HCT116 (cell line): ENCODE results near the gene EIF5A2. TPM values are rescaled to one million over a fixed set of nuclear protein-coding genes. Genes with fewer than 3 reads are reported as not detected.
A peak's percentile ranks its signal among the peaks of the same experiment; 100 is the strongest.

Experiments
- ATAC-seq: fragments of 200-7000 bp; cut with Tn5 transposase; 2 replicates; pipeline ENCODE4 v1.9.1; 2020; ENCODE audit warnings: mild to moderate bottlenecking, moderate library complexity
- BruUV-seq: library from RNA; stranded (reverse); fragments of 400-500 nt; replicated peaks from 2 replicates; lab custom pipeline; 2021; lab: Mats Ljungman, UMichigan
- CTCF ChIA-PET: fragments of 300-600 bp; sonication (Branson Sonifier 250); formaldehyde crosslinking; loops from one replicate; lab custom pipeline; 2021; ENCODE audit warnings: antibody characterized with exemption; lab: Charles Lee
- POLR2A ChIA-PET: fragments of 300-600, 350-600 bp; sonication (Branson Sonifier 250); formaldehyde crosslinking; loops from one replicate; lab custom pipeline; 2021; ENCODE audit warnings: antibody characterized with exemption; lab: Charles Lee
- RAD21 ChIA-PET, 2 experiments: fragments of 300-600 bp; sonication (Branson Sonifier 250); formaldehyde crosslinking; loops; one replicate each; lab custom pipeline; 2023; ENCODE audit warnings: low total read pairs in 2 of 2; ENCODE audit not compliant: uncharacterized antibody in 2 of 2, unreplicated experiment in 2 of 2, low non-redundant PET in 1 of 2; lab: Charles Lee
- DNase-seq: peaks from one replicate; pipeline ENCODE4 v3.0.0-alpha.2; 2010; ENCODE audit warnings: low read depth, low spot score
- H2AFZ ChIP-seq: fragments of 200-600 bp; shearing (Covaris generic), sonication (generic); 2 replicates; pipeline ENCODE4 v1.6.1; 2017; ENCODE audit warnings: low read depth, mixed run types, mixed read lengths, antibody characterized with exemption, low read length; ENCODE audit not compliant: poor library complexity, severe bottlenecking
- H3K27ac ChIP-seq: 2 replicates; pipeline ENCODE4 v1.5.1; 2012; ENCODE audit warnings: low read depth, low read length
- H3K27me3 ChIP-seq: fragments of 200-600 bp; sonication (generic); 2 replicates; pipeline ENCODE4 v1.6.1; 2016; ENCODE audit warnings: mixed run types, low read length, mixed read lengths; ENCODE audit not compliant: insufficient read depth
- H3K36me3 ChIP-seq, 2 experiments: fragments of 200-500 bp in 1 of 2; fragments of 200-600 bp in 1 of 2; sonication (Bioruptor generic) in 1 of 2; sonication (generic) in 1 of 2; 2 replicates each; pipeline versions ENCODE4 v1.5.1 to v1.6.1; 2014 to 2016; ENCODE audit warnings: low read length in 2 of 2, inconsistent platforms in 1 of 2, mixed read lengths in 1 of 2, mixed run types in 1 of 2; ENCODE audit not compliant: insufficient read depth in 2 of 2, control insufficient read depth in 1 of 2
- H3K4me1 ChIP-seq, 2 experiments: fragments of 200-600 bp in 1 of 2; sonication (generic) in 1 of 2; 2 replicates each; pipeline versions ENCODE4 v1.5.1 to v1.6.1; 2012 to 2017; ENCODE audit warnings: low read length in 2 of 2, inconsistent platforms in 1 of 2, mild to moderate bottlenecking in 1 of 2, mixed read lengths in 1 of 2, mixed run types in 1 of 2, moderate library complexity in 1 of 2; ENCODE audit not compliant: insufficient read depth in 2 of 2, control insufficient read depth in 1 of 2
- H3K4me2 ChIP-seq: fragments of 200-600 bp; sonication (generic); 2 replicates; pipeline ENCODE4 v1.6.1; 2017; ENCODE audit warnings: mixed run types, low read length, mixed read lengths
- H3K4me3 ChIP-seq, 2 experiments: fragments of 200-600 bp in 1 of 2; sonication (generic) in 1 of 2; replicated peaks in 1 of 2; 2 replicates each; pipeline ENCODE4 v1.5.1; 2011 to 2016; ENCODE audit warnings: low read length in 2 of 2, control low read depth in 1 of 2, low read depth in 1 of 2, mild to moderate bottlenecking in 1 of 2, mixed read lengths in 1 of 2, mixed run types in 1 of 2
- H3K79me2 ChIP-seq: fragments of 200-600 bp; sonication (generic); 2 replicates; pipeline ENCODE4 v1.6.1; 2017; ENCODE audit warnings: mild to moderate bottlenecking, mixed run types, low read length, moderate library complexity, mixed read lengths; ENCODE audit not compliant: insufficient read depth
- H3K9ac ChIP-seq: fragments of 200-600 bp; sonication (generic); 2 replicates; pipeline ENCODE4 v1.6.1; 2016; ENCODE audit warnings: low read length, mixed read lengths
- H3K9me2 ChIP-seq: fragments of 200-600 bp; sonication (generic), shearing (Covaris generic); 2 replicates; pipeline ENCODE4 v1.6.1; 2017; ENCODE audit warnings: mixed run types, mild to moderate bottlenecking, moderate library complexity; ENCODE audit not compliant: insufficient read depth
- H3K9me3 ChIP-seq, 2 experiments: fragments of 200-500 bp in 1 of 2; fragments of 200-600 bp in 1 of 2; sonication (Bioruptor generic) in 1 of 2; sonication (generic) in 1 of 2; 2 replicates each; pipeline ENCODE4 v1.6.1; 2014 to 2017; ENCODE audit warnings: low read length in 2 of 2, mixed read lengths in 2 of 2, inconsistent platforms in 1 of 2, low read depth in 1 of 2, mild to moderate bottlenecking in 1 of 2, mixed run types in 1 of 2, moderate library complexity in 1 of 2; ENCODE audit not compliant: control insufficient read depth in 1 of 2, insufficient read depth in 1 of 2
- H4K20me1 ChIP-seq: fragments of 200-600 bp; sonication (generic), shearing (Covaris generic); 2 replicates; pipeline ENCODE4 v1.6.1; 2017; ENCODE audit warnings: mixed run types, mild to moderate bottlenecking, moderate library complexity; ENCODE audit not compliant: insufficient read depth
- CEBPB ChIP-seq: IDR thresholded peaks from 2 replicates; pipeline ENCODE4 v1.6.1; 2012; ENCODE audit warnings: low read depth
- ELF1 ChIP-seq: IDR thresholded peaks from 2 replicates; pipeline ENCODE4 v1.6.1; 2012; ENCODE audit warnings: low read depth, borderline replicate concordance
- EZH2 ChIP-seq: fragments of 200-600 bp; sonication (generic); IDR thresholded peaks from 2 replicates; pipeline ENCODE4 v1.6.1; 2017; ENCODE audit warnings: antibody characterized with exemption, mixed run types
- EZH2phosphoT487 ChIP-seq: fragments of 200-600 bp; IDR thresholded peaks from 2 replicates; pipeline ENCODE4 v1.6.1; 2018; ENCODE audit warnings: antibody characterized with exemption, borderline replicate concordance
- RAD21 ChIP-seq: IDR thresholded peaks from 2 replicates; pipeline ENCODE4 v1.6.1; 2012; ENCODE audit warnings: low read depth, mild to moderate bottlenecking
- SRF ChIP-seq: IDR thresholded peaks from 2 replicates; pipeline ENCODE4 v1.6.1; 2012; ENCODE audit warnings: low read depth
- YY1 ChIP-seq: IDR thresholded peaks from 2 replicates; pipeline ENCODE4 v1.6.1; 2011; ENCODE audit warnings: low read length, low read depth, moderate library complexity, mild to moderate bottlenecking; ENCODE audit not compliant: insufficient replicate concordance; ENCODE audit errors: extremely low read depth
- ZFX ChIP-seq: fragments of 450-650 bp; IDR thresholded peaks from 2 replicates; pipeline ENCODE4 v1.6.1; 2017
- intact Hi-C: fragments of 100-400 bp; cut with micrococcal nuclease; formaldehyde crosslinking; loops from 2 replicates; pipeline ENCODE4 v1.10.0; 2022
- total RNA-seq: library from RNA; stranded (reverse); gene quantifications from one replicate; pipeline ENCODE4 v1.2.1, GENCODE V29; 2021; ENCODE audit not compliant: unreplicated experiment
- TF ChIP-seq, protein P1 (sequence below), 3 experiments: fragments of 200-600 bp in 1 of 3; sonication (generic) in 1 of 3; IDR thresholded peaks in 2 of 3; conservative IDR thresholded peaks in 1 of 3; 2 replicates each; pipeline ENCODE4 v1.5.1; 2012 to 2017; ENCODE audit warnings: low read depth in 2 of 3, low read length in 2 of 3, antibody characterized with exemption in 1 of 3, borderline replicate concordance in 1 of 3, control low read depth in 1 of 3, mild to moderate bottlenecking in 1 of 3, mixed read lengths in 1 of 3, mixed run types in 1 of 3, moderate library complexity in 1 of 3; ENCODE audit not compliant: insufficient read depth in 1 of 3
- TF ChIP-seq, protein P2 (sequence below): IDR thresholded peaks from 2 replicates; pipeline ENCODE4 v1.6.1; 2011; ENCODE audit warnings: mild to moderate bottlenecking, low read length, moderate library complexity; ENCODE audit not compliant: insufficient replicate concordance; ENCODE audit errors: extremely low read depth
- TF ChIP-seq, protein P3 (sequence below): IDR thresholded peaks from 2 replicates; pipeline ENCODE4 v1.6.1; 2012; ENCODE audit warnings: low read depth
- TF ChIP-seq, protein P4 (sequence below): IDR thresholded peaks from 2 replicates; pipeline ENCODE4 v1.6.1; 2012

Gene EIF5A2
- total RNA-seq, 1 experiment from 2014 or later, result 19.4 TPM

DNA sequence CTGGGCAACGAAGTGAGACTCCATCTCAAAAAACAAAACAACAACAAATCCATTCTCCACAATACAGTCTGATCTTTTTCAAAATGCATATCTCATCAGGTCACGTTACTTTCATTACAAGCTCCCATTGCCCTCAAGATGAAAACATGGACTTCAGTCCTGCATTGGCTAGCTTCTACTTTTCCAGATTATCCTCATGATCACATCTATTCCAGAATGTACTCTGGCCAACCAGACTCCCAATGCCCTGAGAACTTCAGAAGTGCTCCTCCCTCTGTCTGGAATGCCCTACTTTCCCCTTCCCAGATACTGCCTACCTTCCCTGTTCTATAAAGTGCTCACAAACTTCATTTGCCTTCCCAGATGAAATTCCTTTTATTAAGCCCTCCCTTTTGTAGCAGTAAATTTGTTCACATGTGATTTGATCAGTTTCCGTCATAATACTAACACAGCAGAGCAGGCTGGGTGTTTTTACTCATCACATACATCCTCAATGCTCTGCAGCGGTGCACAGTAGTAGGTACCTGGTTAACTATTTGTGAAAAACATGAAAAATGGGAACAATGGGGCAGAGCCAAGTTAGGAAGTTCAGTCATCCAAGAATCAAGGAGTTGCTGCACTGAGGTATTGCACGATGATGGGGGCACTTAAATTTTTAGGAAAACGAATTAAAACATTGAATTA is 43.8 kb downstream of the EIF5A2 start:
- Histone ChIP-seq H3K4me2 (no peak overlapping the region), H3K27ac (no peak overlapping the region), H3K36me3 (peaks cover 26 to 31% of the 10 kb centered on the region in 2 experiments), H3K79me2 (peaks cover 28% of the 10 kb centered on the region), H3K9me3 (no peaks in the 10 kb centered on the region), H2AFZ (no peak overlapping the region), H3K4me3 (no peak overlapping the region), H4K20me1 (peaks cover 26% of the 10 kb centered on the region), H3K9me2 (no peaks in the 10 kb centered on the region), H3K27me3 (no peaks in the 10 kb centered on the region), H3K4me1 (peaks cover 3 to 9% of the 10 kb centered on the region in 2 experiments; a peak in 3 of 4 replicates), H3K9ac (no peak overlapping the region)
- ChIA-PET RAD21 (no interaction called here), CTCF (interaction anchor here (1.2 to 1.5 kb wide), 2 partner anchors 16 to 451 kb away, joined by 3 to 4 read pairs; no protein-coding TSS in a partner anchor), POLR2A (interaction anchor here (0.9 kb wide), 1 partner anchor 16 kb away, joined by 3 read pairs; no protein-coding TSS in a partner anchor)
- intact Hi-C loops, result no loop called here
- BruUV-seq, result no TSS peak
- no peak for TF ChIP-seq SRF
- no peak for TF ChIP-seq ELF1
- no peak for TF ChIP-seq YY1
- TF ChIP-seq ZFX, result no peak
- TF ChIP-seq RAD21, result peak; percentile 1; the same call in 1 of the 2 replicates
- TF ChIP-seq, protein P1, sequence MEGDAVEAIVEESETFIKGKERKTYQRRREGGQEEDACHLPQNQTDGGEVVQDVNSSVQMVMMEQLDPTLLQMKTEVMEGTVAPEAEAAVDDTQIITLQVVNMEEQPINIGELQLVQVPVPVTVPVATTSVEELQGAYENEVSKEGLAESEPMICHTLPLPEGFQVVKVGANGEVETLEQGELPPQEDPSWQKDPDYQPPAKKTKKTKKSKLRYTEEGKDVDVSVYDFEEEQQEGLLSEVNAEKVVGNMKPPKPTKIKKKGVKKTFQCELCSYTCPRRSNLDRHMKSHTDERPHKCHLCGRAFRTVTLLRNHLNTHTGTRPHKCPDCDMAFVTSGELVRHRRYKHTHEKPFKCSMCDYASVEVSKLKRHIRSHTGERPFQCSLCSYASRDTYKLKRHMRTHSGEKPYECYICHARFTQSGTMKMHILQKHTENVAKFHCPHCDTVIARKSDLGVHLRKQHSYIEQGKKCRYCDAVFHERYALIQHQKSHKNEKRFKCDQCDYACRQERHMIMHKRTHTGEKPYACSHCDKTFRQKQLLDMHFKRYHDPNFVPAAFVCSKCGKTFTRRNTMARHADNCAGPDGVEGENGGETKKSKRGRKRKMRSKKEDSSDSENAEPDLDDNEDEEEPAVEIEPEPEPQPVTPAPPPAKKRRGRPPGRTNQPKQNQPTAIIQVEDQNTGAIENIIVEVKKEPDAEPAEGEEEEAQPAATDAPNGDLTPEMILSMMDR (IDR thresholded peaks at IDR 0.05 in 2 of 3, conservative IDR thresholded peaks at IDR 0.05 in 1 of 3; ENCODE audit: borderline replicate concordance in 1 of 3, insufficient read depth in 1 of 3, low read depth in 2 of 3, low read length in 2 of 3), result peak in 2 of 3 experiments; percentile 22; a peak in 2 of 6 replicates
- TF ChIP-seq, protein P2, sequence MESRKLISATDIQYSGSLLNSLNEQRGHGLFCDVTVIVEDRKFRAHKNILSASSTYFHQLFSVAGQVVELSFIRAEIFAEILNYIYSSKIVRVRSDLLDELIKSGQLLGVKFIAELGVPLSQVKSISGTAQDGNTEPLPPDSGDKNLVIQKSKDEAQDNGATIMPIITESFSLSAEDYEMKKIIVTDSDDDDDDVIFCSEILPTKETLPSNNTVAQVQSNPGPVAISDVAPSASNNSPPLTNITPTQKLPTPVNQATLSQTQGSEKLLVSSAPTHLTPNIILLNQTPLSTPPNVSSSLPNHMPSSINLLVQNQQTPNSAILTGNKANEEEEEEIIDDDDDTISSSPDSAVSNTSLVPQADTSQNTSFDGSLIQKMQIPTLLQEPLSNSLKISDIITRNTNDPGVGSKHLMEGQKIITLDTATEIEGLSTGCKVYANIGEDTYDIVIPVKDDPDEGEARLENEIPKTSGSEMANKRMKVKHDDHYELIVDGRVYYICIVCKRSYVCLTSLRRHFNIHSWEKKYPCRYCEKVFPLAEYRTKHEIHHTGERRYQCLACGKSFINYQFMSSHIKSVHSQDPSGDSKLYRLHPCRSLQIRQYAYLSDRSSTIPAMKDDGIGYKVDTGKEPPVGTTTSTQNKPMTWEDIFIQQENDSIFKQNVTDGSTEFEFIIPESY, result no peak
- TF ChIP-seq, protein P3, sequence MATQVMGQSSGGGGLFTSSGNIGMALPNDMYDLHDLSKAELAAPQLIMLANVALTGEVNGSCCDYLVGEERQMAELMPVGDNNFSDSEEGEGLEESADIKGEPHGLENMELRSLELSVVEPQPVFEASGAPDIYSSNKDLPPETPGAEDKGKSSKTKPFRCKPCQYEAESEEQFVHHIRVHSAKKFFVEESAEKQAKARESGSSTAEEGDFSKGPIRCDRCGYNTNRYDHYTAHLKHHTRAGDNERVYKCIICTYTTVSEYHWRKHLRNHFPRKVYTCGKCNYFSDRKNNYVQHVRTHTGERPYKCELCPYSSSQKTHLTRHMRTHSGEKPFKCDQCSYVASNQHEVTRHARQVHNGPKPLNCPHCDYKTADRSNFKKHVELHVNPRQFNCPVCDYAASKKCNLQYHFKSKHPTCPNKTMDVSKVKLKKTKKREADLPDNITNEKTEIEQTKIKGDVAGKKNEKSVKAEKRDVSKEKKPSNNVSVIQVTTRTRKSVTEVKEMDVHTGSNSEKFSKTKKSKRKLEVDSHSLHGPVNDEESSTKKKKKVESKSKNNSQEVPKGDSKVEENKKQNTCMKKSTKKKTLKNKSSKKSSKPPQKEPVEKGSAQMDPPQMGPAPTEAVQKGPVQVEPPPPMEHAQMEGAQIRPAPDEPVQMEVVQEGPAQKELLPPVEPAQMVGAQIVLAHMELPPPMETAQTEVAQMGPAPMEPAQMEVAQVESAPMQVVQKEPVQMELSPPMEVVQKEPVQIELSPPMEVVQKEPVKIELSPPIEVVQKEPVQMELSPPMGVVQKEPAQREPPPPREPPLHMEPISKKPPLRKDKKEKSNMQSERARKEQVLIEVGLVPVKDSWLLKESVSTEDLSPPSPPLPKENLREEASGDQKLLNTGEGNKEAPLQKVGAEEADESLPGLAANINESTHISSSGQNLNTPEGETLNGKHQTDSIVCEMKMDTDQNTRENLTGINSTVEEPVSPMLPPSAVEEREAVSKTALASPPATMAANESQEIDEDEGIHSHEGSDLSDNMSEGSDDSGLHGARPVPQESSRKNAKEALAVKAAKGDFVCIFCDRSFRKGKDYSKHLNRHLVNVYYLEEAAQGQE, result no peak
- TF ChIP-seq EZH2phosphoT487, result no peak
- no peak for TF ChIP-seq CEBPB
- TF ChIP-seq EZH2, result no peak
- TF ChIP-seq, protein P4, sequence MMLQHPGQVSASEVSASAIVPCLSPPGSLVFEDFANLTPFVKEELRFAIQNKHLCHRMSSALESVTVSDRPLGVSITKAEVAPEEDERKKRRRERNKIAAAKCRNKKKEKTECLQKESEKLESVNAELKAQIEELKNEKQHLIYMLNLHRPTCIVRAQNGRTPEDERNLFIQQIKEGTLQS, result no peak
- ATAC-seq (peak; percentile 60), DNase-seq (no peak)
